A549 (cell line): ENCODE data around the gene ALDH1A1.

Experiments used
- SREBF2 ChIP-seq: fragments of 450-650 bp; IDR thresholded peaks from 2 replicates; pipeline ENCODE4 v1.6.1; 2014; ENCODE audit warnings: mild to moderate bottlenecking, moderate library complexity
- TF ChIP-seq, protein P1 (sequence below): fragments of >200 bp; sonication (Bioruptor Twin); formaldehyde crosslinking; IDR thresholded peaks from 3 replicates; pipeline ENCODE4 v1.5.1; 2016
- TF ChIP-seq, protein P2 (sequence below): fragments of 450-650 bp; IDR thresholded peaks from 2 replicates; pipeline ENCODE4 v1.6.1; 2014; ENCODE audit warnings: antibody characterized with exemption

DNA sequence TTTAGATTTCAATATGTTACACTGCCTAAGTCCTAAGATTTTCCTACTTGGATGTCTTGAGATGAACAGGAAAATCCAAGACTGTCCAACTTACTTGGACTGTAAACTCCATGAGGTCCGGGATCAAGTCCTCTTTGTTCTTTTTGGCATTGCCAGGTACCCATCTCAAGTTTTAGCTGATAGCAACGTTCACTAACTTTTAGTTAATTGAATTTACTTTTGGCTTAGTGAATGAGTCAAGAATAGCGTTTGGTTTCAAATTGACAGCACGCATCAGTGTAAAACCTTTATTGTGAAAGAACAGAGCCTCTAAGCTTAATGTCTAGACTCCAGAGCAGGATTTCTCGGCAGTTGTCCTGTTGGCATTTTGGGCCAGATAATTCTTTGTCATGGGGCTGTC lies 37.2 kb downstream of the ALDH1A1 start:
- no peak for TF ChIP-seq SREBF2
- TF ChIP-seq, protein P1, sequence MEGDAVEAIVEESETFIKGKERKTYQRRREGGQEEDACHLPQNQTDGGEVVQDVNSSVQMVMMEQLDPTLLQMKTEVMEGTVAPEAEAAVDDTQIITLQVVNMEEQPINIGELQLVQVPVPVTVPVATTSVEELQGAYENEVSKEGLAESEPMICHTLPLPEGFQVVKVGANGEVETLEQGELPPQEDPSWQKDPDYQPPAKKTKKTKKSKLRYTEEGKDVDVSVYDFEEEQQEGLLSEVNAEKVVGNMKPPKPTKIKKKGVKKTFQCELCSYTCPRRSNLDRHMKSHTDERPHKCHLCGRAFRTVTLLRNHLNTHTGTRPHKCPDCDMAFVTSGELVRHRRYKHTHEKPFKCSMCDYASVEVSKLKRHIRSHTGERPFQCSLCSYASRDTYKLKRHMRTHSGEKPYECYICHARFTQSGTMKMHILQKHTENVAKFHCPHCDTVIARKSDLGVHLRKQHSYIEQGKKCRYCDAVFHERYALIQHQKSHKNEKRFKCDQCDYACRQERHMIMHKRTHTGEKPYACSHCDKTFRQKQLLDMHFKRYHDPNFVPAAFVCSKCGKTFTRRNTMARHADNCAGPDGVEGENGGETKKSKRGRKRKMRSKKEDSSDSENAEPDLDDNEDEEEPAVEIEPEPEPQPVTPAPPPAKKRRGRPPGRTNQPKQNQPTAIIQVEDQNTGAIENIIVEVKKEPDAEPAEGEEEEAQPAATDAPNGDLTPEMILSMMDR = no peak
- TF ChIP-seq, protein P2, sequence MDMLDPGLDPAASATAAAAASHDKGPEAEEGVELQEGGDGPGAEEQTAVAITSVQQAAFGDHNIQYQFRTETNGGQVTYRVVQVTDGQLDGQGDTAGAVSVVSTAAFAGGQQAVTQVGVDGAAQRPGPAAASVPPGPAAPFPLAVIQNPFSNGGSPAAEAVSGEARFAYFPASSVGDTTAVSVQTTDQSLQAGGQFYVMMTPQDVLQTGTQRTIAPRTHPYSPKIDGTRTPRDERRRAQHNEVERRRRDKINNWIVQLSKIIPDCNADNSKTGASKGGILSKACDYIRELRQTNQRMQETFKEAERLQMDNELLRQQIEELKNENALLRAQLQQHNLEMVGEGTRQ = no peak
